ENCODE results near the gene NFIB.
A peak's percentile ranks its signal among the peaks of the same experiment; 100 is the strongest.

Gene NFIB

DNA sequence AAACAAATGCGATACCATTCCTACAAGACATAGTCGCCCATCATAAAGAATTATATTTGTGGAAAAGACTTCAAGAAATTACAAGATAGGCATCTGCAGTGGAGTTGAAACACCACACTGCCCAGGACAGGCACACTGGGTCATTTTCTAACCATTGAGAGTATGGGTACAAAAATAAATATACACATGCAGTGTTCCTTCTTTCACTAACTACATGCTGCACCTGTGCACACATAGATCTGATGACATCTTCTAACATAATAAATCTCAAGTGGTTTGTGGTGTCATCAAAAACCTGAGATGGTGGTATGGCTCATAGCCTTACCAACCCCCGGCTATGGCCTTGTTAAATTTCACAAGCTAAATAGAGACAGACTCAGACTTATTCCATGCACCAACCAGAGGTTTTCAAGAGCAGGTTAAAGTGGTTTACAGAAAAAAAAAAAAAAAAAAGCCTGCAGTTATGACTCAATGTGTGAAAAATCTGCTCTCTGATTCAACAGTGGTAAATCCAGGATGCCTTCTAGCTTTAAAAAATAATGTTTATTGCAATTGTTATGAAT, 12.4 kb upstream of the NFIB start:
- TF ChIP-seq, protein P1, sequence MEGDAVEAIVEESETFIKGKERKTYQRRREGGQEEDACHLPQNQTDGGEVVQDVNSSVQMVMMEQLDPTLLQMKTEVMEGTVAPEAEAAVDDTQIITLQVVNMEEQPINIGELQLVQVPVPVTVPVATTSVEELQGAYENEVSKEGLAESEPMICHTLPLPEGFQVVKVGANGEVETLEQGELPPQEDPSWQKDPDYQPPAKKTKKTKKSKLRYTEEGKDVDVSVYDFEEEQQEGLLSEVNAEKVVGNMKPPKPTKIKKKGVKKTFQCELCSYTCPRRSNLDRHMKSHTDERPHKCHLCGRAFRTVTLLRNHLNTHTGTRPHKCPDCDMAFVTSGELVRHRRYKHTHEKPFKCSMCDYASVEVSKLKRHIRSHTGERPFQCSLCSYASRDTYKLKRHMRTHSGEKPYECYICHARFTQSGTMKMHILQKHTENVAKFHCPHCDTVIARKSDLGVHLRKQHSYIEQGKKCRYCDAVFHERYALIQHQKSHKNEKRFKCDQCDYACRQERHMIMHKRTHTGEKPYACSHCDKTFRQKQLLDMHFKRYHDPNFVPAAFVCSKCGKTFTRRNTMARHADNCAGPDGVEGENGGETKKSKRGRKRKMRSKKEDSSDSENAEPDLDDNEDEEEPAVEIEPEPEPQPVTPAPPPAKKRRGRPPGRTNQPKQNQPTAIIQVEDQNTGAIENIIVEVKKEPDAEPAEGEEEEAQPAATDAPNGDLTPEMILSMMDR (IDR thresholded peaks at IDR 0.05), result no peak

DNA sequence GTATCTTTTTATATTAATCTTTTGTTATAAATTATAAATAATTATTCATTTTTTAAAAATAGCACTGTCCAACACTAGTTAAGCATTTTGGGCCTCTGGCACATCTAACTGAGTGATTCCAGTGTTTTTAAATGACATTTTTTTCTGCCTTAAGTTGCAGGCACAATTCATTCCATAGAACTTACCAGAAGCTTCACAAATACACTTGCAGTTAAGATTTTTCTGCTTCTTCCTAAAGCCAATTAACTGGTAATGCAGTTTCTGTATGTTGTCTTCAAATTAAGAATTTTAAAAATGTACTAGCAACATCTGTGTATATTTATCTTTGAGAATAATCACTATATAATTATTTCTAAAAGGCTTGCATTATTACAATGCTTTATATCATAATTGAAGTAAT, 11.2 kb upstream of the NFIB start:
- no peak overlapping the region for H3K27ac Mint-ChIP-seq
- no peaks in the 10 kb centered on the region for H3K9me3 Mint-ChIP-seq
- peaks cover 29% of the 10 kb centered on the region for H3K4me1 Mint-ChIP-seq
- peaks cover 35% of the 10 kb centered on the region for H3K27me3 Mint-ChIP-seq (ENCODE audit: low read depth, poor library complexity)
- no peak for DNase-seq
- H3K36me3 Mint-ChIP-seq (ENCODE audit: low read depth), result no peaks in the 10 kb centered on the region
- no peak overlapping the region for H3K4me3 Mint-ChIP-seq
- TF ChIP-seq, protein P1 (IDR thresholded peaks at IDR 0.05), result no peak

More for the DNA sequence above, 12.4 kb upstream of the NFIB start:
- Mint-ChIP-seq H3K36me3 (ENCODE audit: low read depth) (no peaks in the 10 kb centered on the region), H3K4me1 (peaks cover 17% of the 10 kb centered on the region), H3K4me3 (no peak overlapping the region), H3K9me3 (no peaks in the 10 kb centered on the region), H3K27ac (no peak overlapping the region), H3K27me3 (ENCODE audit: low read depth, poor library complexity) (peaks cover 23% of the 10 kb centered on the region)
- no peak for DNase-seq

DNA sequence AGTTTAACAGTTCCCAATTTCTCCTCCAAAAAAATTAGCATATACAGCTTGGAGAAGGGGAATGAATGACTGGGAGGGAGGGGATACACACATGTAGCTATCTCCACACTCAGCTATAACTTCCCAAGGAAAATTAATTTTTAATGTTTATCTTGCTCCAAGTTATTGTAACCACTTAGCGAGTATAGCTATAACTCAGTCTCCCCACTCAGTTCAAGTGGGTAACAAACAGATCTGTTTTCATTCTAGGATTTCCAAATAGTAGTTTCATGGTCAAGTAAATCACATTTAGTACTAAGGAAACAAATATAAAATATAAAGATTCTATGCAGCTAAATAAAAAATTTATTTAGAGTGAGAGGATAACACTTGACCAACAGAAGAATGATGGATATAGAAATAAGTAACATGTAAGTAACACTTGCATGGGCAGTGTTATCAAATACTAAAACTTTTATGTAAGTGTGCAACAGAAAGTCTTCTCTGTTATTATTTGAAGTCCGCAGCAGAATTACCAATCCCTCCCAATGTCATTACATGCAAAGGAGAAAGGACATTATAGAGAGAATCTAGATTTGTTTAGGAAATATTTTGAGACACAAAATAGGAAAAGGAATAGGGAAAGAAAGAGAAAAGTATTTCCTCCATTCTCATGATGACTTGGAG, 10.2 kb upstream of the NFIB start:
- Mint-ChIP-seq H3K27ac (no peak overlapping the region), H3K4me1 (peaks cover 33% of the 10 kb centered on the region), H3K9me3 (no peaks in the 10 kb centered on the region), H3K4me3 (peak overlapping the region; percentile 86), H3K27me3 (ENCODE audit: low read depth, poor library complexity) (peaks cover 46% of the 10 kb centered on the region), H3K36me3 (ENCODE audit: low read depth) (no peaks in the 10 kb centered on the region)
- no peak for DNase-seq
- TF ChIP-seq, protein P1 (IDR thresholded peaks at IDR 0.05), result no peak

DNA sequence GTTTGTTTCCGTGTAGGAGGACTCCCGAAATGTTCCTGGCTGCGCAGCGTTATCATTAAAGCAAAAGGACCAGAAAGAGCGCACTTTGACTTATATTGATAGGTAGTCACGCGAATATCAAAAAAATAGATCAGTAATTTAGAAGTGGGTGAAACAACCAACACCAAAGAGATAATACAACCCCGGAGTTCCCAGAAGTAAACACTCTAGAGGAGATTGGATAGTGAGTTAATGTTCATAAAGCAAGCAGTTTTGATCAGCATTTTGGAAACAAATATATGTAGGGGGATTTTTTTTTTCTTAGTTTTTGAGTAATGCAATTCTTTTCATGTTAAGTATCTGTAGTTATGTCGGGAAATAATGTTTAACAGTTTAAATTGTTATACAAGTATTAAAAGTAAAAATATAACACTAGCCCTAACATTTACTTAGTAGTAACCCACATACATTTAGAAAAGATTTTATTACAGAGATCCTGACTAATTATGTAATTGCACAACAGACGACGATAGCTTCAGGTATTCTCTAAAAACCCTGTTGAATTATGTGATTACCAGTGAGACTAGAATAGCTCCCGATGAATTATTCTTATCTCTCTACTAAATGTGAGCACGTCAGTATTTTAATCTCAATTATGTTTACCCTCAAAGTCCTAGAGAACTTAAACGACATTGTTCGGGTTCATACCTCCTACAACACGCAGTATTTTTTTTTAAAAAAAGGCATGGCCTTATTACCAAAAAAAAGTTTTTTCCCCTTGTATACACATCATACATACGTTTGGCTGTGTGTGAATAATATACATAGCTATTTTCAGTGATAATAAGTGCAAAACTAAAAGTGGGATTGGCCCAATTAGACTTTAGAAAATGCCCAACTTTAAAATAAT, 9.4 kb upstream of the NFIB start:
- Mint-ChIP-seq H3K4me3 (peak overlapping the region; percentile 86), H3K27ac (peak overlapping the region; percentile 82), H3K4me1 (peaks cover 41% of the 10 kb centered on the region), H3K9me3 (no peaks in the 10 kb centered on the region), H3K36me3 (ENCODE audit: low read depth) (no peaks in the 10 kb centered on the region), H3K27me3 (ENCODE audit: low read depth, poor library complexity) (peaks cover 54% of the 10 kb centered on the region)
- no peak for DNase-seq
- TF ChIP-seq, protein P1 (IDR thresholded peaks at IDR 0.05), result no peak

DNA sequence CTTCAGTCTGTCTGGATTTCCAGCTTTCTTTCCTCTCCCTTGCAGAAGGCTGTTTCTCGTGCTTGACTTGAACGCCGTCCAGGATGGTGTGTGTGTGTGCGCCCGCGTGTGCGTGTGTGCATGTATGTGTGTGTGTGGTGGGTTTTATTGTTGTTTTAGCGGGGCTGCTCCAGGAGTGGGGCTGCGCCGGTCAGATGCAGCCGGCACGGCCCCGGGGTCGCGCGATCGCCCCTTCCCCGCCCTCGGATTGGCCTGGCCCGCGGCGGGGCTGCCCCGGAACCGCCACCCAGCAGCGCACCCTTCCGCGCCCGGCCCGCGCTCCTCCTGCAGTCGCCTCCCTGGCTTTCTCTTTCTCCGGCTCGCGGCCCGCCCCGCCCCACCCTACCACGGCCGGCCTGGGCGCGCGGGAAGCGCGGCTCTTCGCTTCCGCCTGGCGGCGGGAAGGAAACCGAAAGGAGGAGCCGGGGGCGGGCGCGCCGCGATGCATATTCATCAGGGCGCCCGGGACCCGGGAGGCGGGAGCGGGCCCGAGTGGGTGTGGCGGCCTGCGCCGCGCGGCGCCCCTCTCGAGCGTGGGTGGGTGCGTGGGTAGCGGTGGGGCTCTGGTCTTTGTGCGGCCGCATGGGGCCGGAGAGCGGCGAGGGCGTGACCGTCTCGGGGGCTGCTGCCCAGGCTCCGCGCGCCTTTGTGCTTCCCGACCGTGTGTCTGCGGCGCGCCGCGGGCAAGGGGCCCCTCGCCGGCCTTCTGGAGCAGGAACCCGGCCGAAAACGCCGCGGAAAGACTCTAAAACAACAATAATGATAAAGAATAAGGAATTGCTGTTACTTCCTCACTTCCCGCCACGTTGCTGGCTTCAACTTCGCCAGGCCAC, 8.5 kb upstream of the NFIB start:
- TF ChIP-seq, protein P1 (IDR thresholded peaks at IDR 0.05), result peak; percentile 31
- Mint-ChIP-seq H3K36me3 (ENCODE audit: low read depth) (no peaks in the 10 kb centered on the region), H3K9me3 (no peaks in the 10 kb centered on the region), H3K4me3 (peak overlapping the region; percentile 86), H3K27me3 (ENCODE audit: low read depth, poor library complexity) (peaks cover 59% of the 10 kb centered on the region), H3K4me1 (peaks cover 50% of the 10 kb centered on the region), H3K27ac (peak overlapping the region; percentile 82)
- peak; percentile 90 for DNase-seq
